ENCODE measurements around the gene DDOST.

DDOST gene

DNA sequence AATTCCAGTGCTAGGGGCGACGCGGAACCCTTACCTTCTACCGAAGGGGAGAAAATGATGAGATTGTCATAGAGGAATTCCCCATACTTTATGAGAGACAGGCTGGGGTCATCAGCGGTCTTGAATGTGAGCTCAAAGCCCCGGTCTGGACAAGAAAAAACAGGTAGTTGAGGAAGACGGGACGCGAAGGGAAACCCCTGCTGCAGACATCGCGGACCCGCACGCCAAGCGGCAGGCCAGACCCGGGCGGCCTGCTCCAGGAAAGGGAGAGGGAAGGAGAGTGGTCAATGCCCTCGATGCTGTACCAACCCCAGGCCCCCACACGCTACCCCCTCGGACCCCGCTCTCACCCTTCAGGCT is 342 bp downstream of the DDOST start:
- no peak for DNase-seq (ENCODE audit: low spot score)

- DNase-seq (ENCODE audit: low spot score) = no peak
Observed at GRCh38 chr1:20660363-20660762, 806 bp downstream of the DDOST start.

GRCh38 chr1:20658166-20658915 is 2.8 kb downstream of the DDOST start:
- DNase-seq (ENCODE audit: low spot score) = no peak

DNA sequence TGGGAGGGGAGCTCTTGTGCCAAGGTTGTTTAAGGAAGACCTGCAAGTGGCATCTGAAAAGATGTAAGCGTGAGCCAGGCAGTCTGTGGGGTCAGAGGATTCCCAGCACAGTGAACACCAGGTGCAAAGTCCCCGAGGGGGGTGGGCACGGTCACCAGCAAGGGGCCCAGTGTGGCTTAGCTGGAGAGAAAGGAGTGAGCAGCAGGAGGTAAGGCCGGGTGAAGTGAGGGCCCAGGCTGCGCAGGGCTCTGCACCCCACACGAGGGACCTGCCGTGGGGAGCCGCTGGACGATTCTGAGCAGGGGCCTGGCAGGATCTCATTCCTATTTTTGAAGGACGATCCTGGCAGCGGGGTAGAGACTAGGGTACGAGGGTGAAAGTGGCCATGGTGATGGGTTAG is 4.1 kb downstream of the DDOST start:
- no peak for DNase-seq (ENCODE audit: low spot score)

- DNase-seq (ENCODE audit: low spot score) = no peak
Observed at GRCh38 chr1:20654104-20654690, 7.0 kb downstream of the DDOST start.

DNA sequence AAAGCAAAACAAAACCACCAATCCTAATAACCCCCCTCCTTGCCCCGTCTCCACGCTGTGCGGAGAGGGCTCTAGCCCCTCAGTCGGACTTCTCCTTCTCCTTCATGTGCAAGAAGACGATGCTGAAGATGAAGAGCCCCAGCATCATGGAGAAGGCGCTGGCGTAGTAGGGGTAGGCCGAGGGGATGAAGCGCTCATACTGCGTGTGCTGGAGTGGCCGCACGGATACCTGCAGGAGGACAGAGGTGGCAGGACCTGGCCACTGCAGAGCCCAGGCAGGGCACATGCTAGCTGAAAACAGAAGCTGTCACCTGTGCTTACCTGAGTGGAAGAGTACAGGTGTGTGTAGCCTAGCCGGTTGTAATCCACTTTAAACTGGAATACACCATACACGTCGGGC is 8.9 kb downstream of the DDOST start:
- no peak for DNase-seq (ENCODE audit: low spot score)

- DNase-seq (ENCODE audit: low spot score) = no peak
Observed at GRCh38 chr1:20648946-20649345, 12.2 kb downstream of the DDOST start.

DNA sequence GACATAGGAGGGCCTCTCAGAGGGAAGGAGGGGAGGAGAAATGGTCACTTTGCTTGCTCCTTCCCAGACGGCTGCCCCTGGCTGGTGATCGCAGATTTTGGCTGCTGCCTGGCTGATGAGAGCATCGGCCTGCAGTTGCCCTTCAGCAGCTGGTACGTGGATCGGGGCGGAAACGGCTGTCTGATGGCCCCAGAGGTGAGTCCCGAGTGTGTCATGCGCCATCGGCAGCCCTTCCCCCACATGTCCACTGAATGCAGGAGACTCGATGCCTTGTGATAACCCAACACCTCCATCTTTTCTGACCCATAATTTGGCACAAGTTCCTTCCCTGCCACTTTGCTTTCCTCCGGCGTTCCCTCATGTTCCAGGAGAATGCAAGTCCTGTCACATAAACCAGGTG is 12.7 kb downstream of the DDOST start:
- DNase-seq (ENCODE audit: low spot score) = no peak

GRCh38 chr1:20645414-20645813 is 15.8 kb downstream of the DDOST start:
- no peak for DNase-seq (ENCODE audit: low spot score)

GRCh38 chr1:20644416-20644815 is 16.8 kb downstream of the DDOST start:
- DNase-seq (ENCODE audit: low spot score) = no peak

- no peak for DNase-seq (ENCODE audit: low spot score)
Observed at GRCh38 chr1:20643080-20643479, 18.1 kb downstream of the DDOST start.

GRCh38 chr1:20641975-20642374 is 19.2 kb downstream of the DDOST start:
- DNase-seq (ENCODE audit: low spot score) = no peak

GRCh38 chr1:20640183-20640597 is 21.0 kb downstream of the DDOST start:
- DNase-seq (ENCODE audit: low spot score) = peak; percentile 66

- DNase-seq (ENCODE audit: low spot score) = no peak
Observed at GRCh38 chr1:20636785-20637347, 24.3 kb downstream of the DDOST start.

DNA sequence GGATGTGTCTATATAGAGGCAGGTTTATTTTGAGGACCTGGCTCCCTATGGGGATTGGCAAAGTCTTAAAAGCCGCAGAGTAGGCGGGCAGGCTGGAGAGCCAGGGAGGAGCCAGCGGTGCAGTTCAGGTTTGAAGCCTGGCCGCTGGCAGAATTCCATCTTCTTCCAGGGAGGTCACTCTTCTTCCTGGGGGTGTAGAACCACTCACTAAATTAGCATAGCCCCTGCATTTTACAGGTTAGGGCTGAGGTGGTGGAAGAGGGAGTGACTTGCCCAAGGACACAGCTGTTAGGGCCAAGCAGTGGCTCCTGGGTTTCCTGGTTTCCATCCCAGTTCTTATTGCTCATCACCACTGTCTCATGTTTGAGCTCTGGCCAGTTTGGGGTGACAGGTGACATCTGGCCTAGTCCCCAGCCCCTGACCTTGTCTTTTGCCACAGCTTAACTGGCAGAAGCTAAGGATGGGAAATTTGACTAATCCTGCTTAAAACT is 26.5 kb downstream of the DDOST start:
- DNase-seq (ENCODE audit: low spot score) = no peak

DNA sequence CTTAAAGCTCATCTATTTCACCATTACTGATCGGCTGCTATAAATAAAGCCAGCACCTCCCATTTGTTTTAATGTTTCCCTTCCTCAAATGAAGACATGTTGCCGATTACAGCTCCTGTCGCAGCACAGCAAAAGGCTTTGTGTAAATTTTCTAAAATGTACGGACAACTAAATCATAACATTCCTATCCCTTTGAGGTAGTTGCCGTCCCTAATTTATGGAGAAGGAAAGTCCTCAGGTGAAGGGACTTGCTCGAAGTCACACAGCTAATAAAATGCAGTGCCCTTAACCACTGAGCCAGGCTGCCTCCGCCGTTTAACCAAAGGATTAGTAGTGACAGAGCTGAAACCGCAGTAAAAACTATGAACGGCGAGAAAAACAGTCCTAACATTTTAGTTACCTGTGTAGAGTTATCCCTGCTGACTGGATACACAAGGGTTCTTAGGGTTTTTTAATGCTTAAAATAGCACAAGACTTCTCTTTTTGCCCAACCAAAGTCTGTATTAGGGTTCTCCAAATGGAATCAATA is 27.0 kb downstream of the DDOST start:
- no peak for DNase-seq (ENCODE audit: low spot score)

DNA sequence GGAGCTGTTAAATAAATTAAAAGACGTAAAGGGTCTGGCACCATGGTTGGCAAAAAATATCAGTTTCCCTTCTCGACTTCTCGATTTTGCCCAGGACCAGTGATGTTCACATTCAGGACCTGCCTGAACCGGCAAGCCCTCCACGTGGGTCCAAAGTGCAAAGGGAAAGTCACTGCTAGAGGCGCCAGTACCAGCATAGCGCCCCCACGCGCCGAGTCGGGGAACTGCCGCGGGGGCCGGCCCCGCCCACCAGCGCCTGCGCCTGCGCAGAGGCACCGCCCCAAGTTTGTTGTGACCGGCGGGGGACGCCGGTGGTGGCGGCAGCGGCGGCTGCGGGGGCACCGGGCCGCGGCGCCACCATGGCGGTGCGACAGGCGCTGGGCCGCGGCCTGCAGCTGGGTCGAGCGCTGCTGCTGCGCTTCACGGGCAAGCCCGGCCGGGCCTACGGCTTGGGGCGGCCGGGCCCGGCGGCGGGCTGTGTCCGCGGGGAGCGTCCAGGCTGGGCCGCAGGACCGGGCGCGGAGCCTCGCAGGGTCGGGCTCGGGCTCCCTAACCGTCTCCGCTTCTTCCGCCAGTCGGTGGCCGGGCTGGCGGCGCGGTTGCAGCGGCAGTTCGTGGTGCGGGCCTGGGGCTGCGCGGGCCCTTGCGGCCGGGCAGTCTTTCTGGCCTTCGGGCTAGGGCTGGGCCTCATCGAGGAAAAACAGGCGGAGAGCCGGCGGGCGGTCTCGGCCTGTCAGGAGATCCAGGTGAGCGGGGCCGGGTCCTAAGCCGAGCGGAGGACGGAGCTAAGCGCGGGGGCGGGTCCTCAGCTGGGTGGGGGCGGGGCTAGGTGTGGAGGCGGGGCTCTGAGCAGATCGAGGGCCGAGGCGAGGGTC is 27.7 kb downstream of the DDOST start, which contains the start of gene PINK1:
Gene PINK1 (plus strand): TSS at position 269 of the 875 bp plus-strand sequence. CDS start 91 bp downstream, at position 360.
- peak; percentile 77 for DNase-seq (ENCODE audit: low spot score)

GRCh38 chr1:20632386-20632785 is 28.8 kb downstream of the DDOST start:
- no peak for DNase-seq (ENCODE audit: low spot score)

DNA sequence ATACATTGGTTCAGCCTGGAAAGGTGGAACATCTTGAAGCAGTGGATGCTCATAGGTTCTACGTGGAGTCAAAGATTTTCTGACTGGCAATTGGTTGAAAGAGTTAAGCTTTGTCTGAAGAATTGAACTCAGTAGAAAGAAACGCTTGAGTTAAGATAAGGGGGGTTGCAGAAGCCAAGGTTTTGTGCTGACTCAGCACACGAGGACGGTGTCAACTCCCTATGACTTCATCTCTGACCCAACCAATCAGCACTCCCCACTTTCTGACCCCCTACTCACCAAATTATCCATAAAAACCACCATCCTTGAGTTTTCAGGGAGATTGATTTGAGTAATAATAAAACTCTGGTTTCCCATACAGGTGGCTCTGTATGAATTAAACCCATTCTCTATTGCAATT is 30.4 kb downstream of the DDOST start:
- no peak for DNase-seq (ENCODE audit: low spot score)

DNA sequence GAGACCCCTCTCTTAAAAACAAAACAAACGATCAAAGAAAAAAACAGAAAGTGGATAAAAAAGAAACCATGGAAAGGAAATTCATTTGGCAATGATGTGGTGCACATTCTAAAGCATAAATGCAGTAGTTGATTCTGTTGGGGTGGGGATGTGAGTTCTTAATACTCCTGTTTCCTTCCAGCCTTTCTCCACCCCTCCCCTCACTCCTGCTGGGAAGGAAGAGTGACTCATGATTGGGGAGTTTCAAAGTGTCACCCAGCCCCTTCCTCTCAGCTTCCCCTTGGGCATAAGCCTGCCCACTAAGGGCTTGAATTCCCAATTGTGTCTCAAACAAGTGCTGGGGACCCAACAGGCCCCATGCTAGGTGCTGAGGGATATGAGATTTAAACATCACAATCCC is 34.6 kb downstream of the DDOST start:
- DNase-seq (ENCODE audit: low spot score) = no peak

DNA sequence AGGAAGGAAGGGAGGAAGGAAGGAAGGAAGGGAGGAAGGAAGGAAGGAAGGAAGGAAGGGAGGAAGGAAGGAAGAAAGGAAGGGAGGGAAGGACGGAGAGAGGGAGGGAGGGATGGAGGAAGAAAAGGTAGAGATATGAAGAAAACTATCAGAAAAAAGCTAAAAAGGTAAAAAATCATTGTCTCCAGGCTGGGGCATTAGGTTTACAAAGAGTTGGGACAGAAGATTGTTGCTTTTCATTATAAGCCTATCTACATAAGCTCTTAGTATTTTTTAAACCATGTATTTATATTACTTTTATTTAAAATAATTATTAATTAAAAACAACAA is 35.1 kb downstream of the DDOST start:
- no peak for DNase-seq (ENCODE audit: low spot score)
